ENCODE data around the gene VSTM2B. TPM values are rescaled to one million over a fixed set of nuclear protein-coding genes. Genes with fewer than 3 reads are reported as not detected.

Gene VSTM2B
- polyA plus RNA-seq, 3 donors, result not detected

- no peak overlapping the region for H3K27ac ChIP-seq (ENCODE audit: low read depth, low read length)
- 61 to 65% (median 63%) methylated on average over 22 of the region's 22 CpGs for WGBS, 3 donors
Measured at GRCh38 chr19:29568036-29569025, 42.5 kb downstream of the VSTM2B start.

GRCh38 chr19:29569038-29569911, 43.5 kb downstream of the VSTM2B start:
- WGBS, 3 donors, result 69 to 82% (median 73%) methylated on average over 9 of the region's 9 CpGs
- H3K27ac ChIP-seq (ENCODE audit: low read depth, low read length), result no peak overlapping the region

GRCh38 chr19:29571181-29571580, 45.4 kb downstream of the VSTM2B start:
- 70 to 74% (median 73%) methylated on average over 6 of the region's 6 CpGs for WGBS, 3 donors
- H3K27ac ChIP-seq (ENCODE audit: low read depth, low read length), result no peak overlapping the region

- H3K27ac ChIP-seq (ENCODE audit: low read depth, low read length), result no peak overlapping the region
- 51 to 59% (median 52%) methylated on average over 7 of the region's 7 CpGs for WGBS, 3 donors
Measured at GRCh38 chr19:29573486-29573885, 47.7 kb downstream of the VSTM2B start.

- WGBS, 3 donors, result 40 to 60% (median 46%) methylated on average over 3 of the region's 3 CpGs
- no peak overlapping the region for H3K27ac ChIP-seq (ENCODE audit: low read depth, low read length)
Measured at GRCh38 chr19:29574510-29574909, 48.7 kb downstream of the VSTM2B start.

- no peak overlapping the region for H3K27ac ChIP-seq (ENCODE audit: low read depth, low read length)
- 27 to 32% (median 31%) methylated on average over 14 of the region's 14 CpGs for WGBS, 3 donors
Measured at GRCh38 chr19:29576046-29576606, 50.3 kb downstream of the VSTM2B start.

- 51 to 64% (median 63%) methylated on average over 15 of the region's 15 CpGs for WGBS, 3 donors
- no peak overlapping the region for H3K27ac ChIP-seq (ENCODE audit: low read depth, low read length)
Measured at GRCh38 chr19:29576761-29577648, 51.2 kb downstream of the VSTM2B start.

- 46 to 79% (median 67%) methylated on average over 3 of the region's 3 CpGs for WGBS, 3 donors
- no peak overlapping the region for H3K27ac ChIP-seq (ENCODE audit: low read depth, low read length)
Measured at GRCh38 chr19:29577649-29577963, 51.8 kb downstream of the VSTM2B start.

GRCh38 chr19:29578349-29578748, 52.6 kb downstream of the VSTM2B start:
- 63 to 78% (median 68%) methylated on average over 8 of the region's 8 CpGs for WGBS, 3 donors

GRCh38 chr19:29579308-29579910, 53.6 kb downstream of the VSTM2B start:
- WGBS, 3 donors, result 73 to 87% (median 78%) methylated on average over 6 of the region's 6 CpGs
- H3K27ac ChIP-seq (ENCODE audit: low read depth, low read length), result no peak overlapping the region

More at GRCh38 chr19:29578349-29578748, 52.6 kb downstream of the VSTM2B start:
- no peak overlapping the region for H3K27ac ChIP-seq (ENCODE audit: low read depth, low read length)

- 35 to 75% (median 41%) methylated on average over 1 of the region's 1 CpG for WGBS, 3 donors
- no peak overlapping the region for H3K27ac ChIP-seq (ENCODE audit: low read depth, low read length)
Measured at GRCh38 chr19:29581398-29581797, 55.6 kb downstream of the VSTM2B start.

- 46 to 52% (median 52%) methylated on average over 1 of the region's 1 CpG for WGBS, 3 donors
- no peak overlapping the region for H3K27ac ChIP-seq (ENCODE audit: low read depth, low read length)
Measured at GRCh38 chr19:29583196-29583999, 57.6 kb downstream of the VSTM2B start.

- 50 to 66% (median 54%) methylated on average over 2 of the region's 2 CpGs for WGBS, 3 donors
- no peak overlapping the region for H3K27ac ChIP-seq (ENCODE audit: low read depth, low read length)
Measured at GRCh38 chr19:29586401-29586800, 60.6 kb downstream of the VSTM2B start.

GRCh38 chr19:29587059-29587458, 61.3 kb downstream of the VSTM2B start:
- WGBS, 3 donors, result 61 to 73% (median 72%) methylated on average over 3 of the region's 3 CpGs
- H3K27ac ChIP-seq (ENCODE audit: low read depth, low read length), result no peak overlapping the region

- H3K27ac ChIP-seq (ENCODE audit: low read depth, low read length), result no peak overlapping the region
- WGBS, 3 donors, result 43 to 71% (median 65%) methylated on average over 2 of the region's 2 CpGs
Measured at GRCh38 chr19:29587518-29587986, 61.8 kb downstream of the VSTM2B start.

GRCh38 chr19:29588095-29588494, 62.3 kb downstream of the VSTM2B start:
- 87 to 89% (median 88%) methylated on average over 2 of the region's 2 CpGs for WGBS, 3 donors
- no peak overlapping the region for H3K27ac ChIP-seq (ENCODE audit: low read depth, low read length)

GRCh38 chr19:29590278-29590677, 64.5 kb downstream of the VSTM2B start:
- WGBS, 3 donors, result 33 to 44% (median 34%) methylated on average over 5 of the region's 5 CpGs
- no peak overlapping the region for H3K27ac ChIP-seq (ENCODE audit: low read depth, low read length)
